CD14-positive monocyte (primary cell): Measurements from ENCODE around the gene ZFAND2B. TPM values are rescaled to one million over a fixed set of nuclear protein-coding genes. Genes with fewer than 3 reads are reported as not detected.
"Not testable (repeated sequence)": the region's sequence is repeated elsewhere in the genome, so short reads cannot be mapped to it uniquely, and the experiment has no call there.

Experiments used
- DNase-seq, 3 donors: peaks; one replicate each; pipeline ENCODE4 v3.0.0-alpha.2; 2011 to 2022
- H2AFZ ChIP-seq: 2 replicates; pipeline ENCODE4 v1.6.0; 2012; ENCODE audit warnings: mild to moderate bottlenecking, low read depth, low read length, inconsistent platforms; ENCODE audit not compliant: insufficient read depth, poor library complexity, severe bottlenecking
- H3K27ac ChIP-seq, 2 donors: 1 replicate in 1 of 2; 2 replicates in 1 of 2; pipeline ENCODE4 v1.5.1; 2012 to 2013; ENCODE audit warnings: low read length in 2 of 2, control low read depth in 1 of 2, inconsistent platforms in 1 of 2, low read depth in 1 of 2, mild to moderate bottlenecking in 1 of 2
- H3K27me3 ChIP-seq, 2 donors: one replicate each; pipeline versions ENCODE4 v1.6.0 to v1.6.1; 2011 to 2013; ENCODE audit warnings: low read length in 2 of 2; ENCODE audit not compliant: control insufficient read depth in 2 of 2, insufficient read depth in 2 of 2
- H3K36me3 ChIP-seq, 2 donors: replicated peaks in 1 of 2; 1 replicate in 1 of 2; 2 replicates in 1 of 2; pipeline versions ENCODE4 v1.5.1 to v1.6.1; 2012 to 2013; ENCODE audit warnings: low read length in 2 of 2, control low read depth in 1 of 2, inconsistent platforms in 1 of 2, mild to moderate bottlenecking in 1 of 2; ENCODE audit not compliant: insufficient read depth in 2 of 2, control insufficient read depth in 1 of 2
- H3K4me1 ChIP-seq, 2 donors: 1 replicate in 1 of 2; 2 replicates in 1 of 2; pipeline versions ENCODE4 v1.5.1 to v1.6.1; 2012 to 2013; ENCODE audit warnings: low read length in 2 of 2, control low read depth in 1 of 2, inconsistent platforms in 1 of 2, mild to moderate bottlenecking in 1 of 2, moderate library complexity in 1 of 2; ENCODE audit not compliant: insufficient read depth in 2 of 2, control insufficient read depth in 1 of 2
- H3K4me2 ChIP-seq: replicated peaks from 2 replicates; pipeline ENCODE3; 2012; ENCODE audit warnings: low read length, moderate library complexity, mild to moderate bottlenecking; ENCODE audit not compliant: poor library complexity, severe bottlenecking; ENCODE audit errors: extremely low read depth
- H3K4me3 ChIP-seq, 3 experiments: fragments of 200-600 bp in 1 of 3; sonication (generic) in 1 of 3; replicated peaks in 1 of 3; 1 replicate in 2 of 3; 2 replicates in 1 of 3; pipeline ENCODE4 v1.5.1; 2011 to 2013; ENCODE audit warnings: low read length in 3 of 3, mild to moderate bottlenecking in 3 of 3, control low read depth in 2 of 3, low read depth in 2 of 3, inconsistent platforms in 1 of 3, moderate library complexity in 1 of 3
- H3K79me2 ChIP-seq: 2 replicates; pipeline ENCODE4 v1.6.0; 2012; ENCODE audit warnings: mild to moderate bottlenecking, control low read depth, inconsistent platforms, low read length, moderate library complexity; ENCODE audit not compliant: insufficient read depth
- H3K9ac ChIP-seq: 2 replicates; pipeline ENCODE4 v1.6.0; 2017; ENCODE audit warnings: low read length, mild to moderate bottlenecking; ENCODE audit not compliant: insufficient read depth, poor library complexity, severe bottlenecking
- H3K9me3 ChIP-seq, 2 donors: replicated peaks in 1 of 2; 1 replicate in 1 of 2; 2 replicates in 1 of 2; pipeline versions ENCODE4 v1.5.1 to v1.6.1; 2012 to 2013; ENCODE audit warnings: low read length in 2 of 2, control low read depth in 1 of 2; ENCODE audit not compliant: control insufficient read depth in 1 of 2, insufficient read depth in 1 of 2
- H4K20me1 ChIP-seq: 2 replicates; pipeline ENCODE4 v1.6.0; 2012; ENCODE audit warnings: mild to moderate bottlenecking, low read length, control low read depth, moderate library complexity; ENCODE audit not compliant: insufficient read depth
- H3K27ac Mint-ChIP-seq, 7 donors: one replicate each; pipeline ENCODE4 v1.8.0; 2020; ENCODE audit warnings: mild to moderate bottlenecking in 7 of 7, mixed read lengths in 7 of 7, moderate library complexity in 6 of 7, inconsistent platforms in 2 of 7
- H3K27me3 Mint-ChIP-seq, 3 donors: one replicate each; pipeline ENCODE4 v1.8.0; 2021 to 2022; ENCODE audit warnings: low read depth in 3 of 3, mild to moderate bottlenecking in 3 of 3, mixed read lengths in 3 of 3, moderate library complexity in 3 of 3, inconsistent platforms in 1 of 3
- H3K36me3 Mint-ChIP-seq, 2 donors: one replicate each; pipeline ENCODE4 v1.8.0; 2020; ENCODE audit warnings: mixed read lengths in 2 of 2, inconsistent platforms in 1 of 2, mild to moderate bottlenecking in 1 of 2
- H3K4me1 Mint-ChIP-seq: one replicate; pipeline ENCODE4 v1.8.0; 2020; ENCODE audit warnings: mild to moderate bottlenecking, mixed read lengths
- H3K4me3 Mint-ChIP-seq, 2 donors: one replicate each; pipeline ENCODE4 v1.8.0; 2020; ENCODE audit warnings: mild to moderate bottlenecking in 2 of 2, mixed read lengths in 2 of 2, moderate library complexity in 1 of 2
- H3K9me3 Mint-ChIP-seq, 7 donors: one replicate each; pipeline ENCODE4 v1.8.0; 2020 to 2022; ENCODE audit warnings: mixed read lengths in 7 of 7, mild to moderate bottlenecking in 6 of 7, moderate library complexity in 6 of 7, inconsistent platforms in 2 of 7
- CTCF ChIP-seq: fragments of 200-600 bp; IDR thresholded peaks from one replicate; pipeline ENCODE4 v1.8.0; 2022; ENCODE audit warnings: antibody characterized with exemption, mild to moderate bottlenecking
- WGBS: methylation state at CpG from one replicate; pipeline ENCODE4 v1.1.5; 2013; ENCODE audit warnings: missing lambda C conversion rate; ENCODE audit not compliant: insufficient coverage; 5-methylcytosine and 5-hydroxymethylcytosine counted together
- intact Hi-C, 2 donors: fragments of 100-400 bp; cut with micrococcal nuclease; formaldehyde crosslinking; loops; one replicate each; pipeline versions ENCODE4 v1.15.0 to v1.15.1; 2023
- polyA plus RNA-seq, 3 donors: library from polyadenylated mRNA; depleted of rRNA in 1 of 3; unstranded in 2 of 3; stranded (reverse) in 1 of 3; fragments of 300-500 nt in 2 of 3; fragments of >200 nt in 1 of 3; fragmentation: Illumina TruSeq in 2 of 3; gene quantifications; 1 replicate in 2 of 3; 2 replicates in 1 of 3; pipeline ENCODE4 v1.2.3, GENCODE V29; 2012 to 2021

The ZFAND2B gene
- polyA plus RNA-seq, 3 donors = 45.7 to 98.9 (median 53.2) TPM

DNA sequence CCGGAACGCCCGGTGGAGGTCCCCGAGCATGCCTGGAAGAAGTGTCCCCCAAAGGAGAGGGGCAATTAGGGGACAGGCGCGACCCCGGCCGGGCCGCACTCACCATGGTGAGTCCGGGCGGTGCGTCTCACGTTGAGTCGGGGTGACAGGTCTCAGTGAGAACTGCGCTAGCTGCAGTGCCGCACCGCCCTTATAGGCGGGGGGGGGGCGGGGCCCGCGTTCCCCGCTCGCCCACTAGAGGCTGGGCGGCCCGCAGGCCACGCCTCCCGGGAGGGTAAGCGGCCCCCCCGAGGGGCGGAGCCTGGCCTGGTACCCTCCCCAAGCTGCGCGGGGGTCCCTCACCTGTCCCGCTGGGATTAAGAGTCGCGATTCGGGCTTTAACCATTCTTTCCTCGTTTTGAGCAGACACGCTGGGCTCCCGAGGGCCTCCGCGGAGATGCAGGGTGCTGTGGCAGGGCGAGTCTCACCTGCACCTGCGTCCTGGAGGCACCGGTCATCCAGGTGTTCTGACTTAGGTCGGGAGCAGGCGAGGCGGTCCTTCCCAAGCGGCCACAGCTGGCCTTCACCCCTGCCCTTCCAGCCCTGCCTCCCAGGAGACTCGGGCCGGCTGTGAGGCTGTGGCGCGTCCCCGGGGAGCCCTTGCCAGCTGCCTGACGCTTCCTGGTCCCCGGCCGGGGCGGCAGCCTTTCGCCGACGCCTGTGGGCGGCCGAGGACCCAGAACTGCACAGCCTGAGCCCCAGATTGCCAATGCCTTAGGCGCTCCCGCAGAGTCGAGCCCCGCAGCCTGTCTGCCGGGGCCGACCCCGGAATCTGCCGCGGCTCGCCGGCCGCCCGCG is 47.4 kb downstream of the ZFAND2B start, which contains the start of gene TUBA4A:
TUBA4A (minus strand) TSS at position 166 of the 837 bp plus-strand sequence; CDS start at position 106, 60 bp downstream.
- WGBS = under 1% methylated on average over 69 of the region's 76 CpGs
- DNase-seq = peak; percentile 81 to 87 (median 83)
- H2AFZ ChIP-seq = peak within 1 kb of the TSS; percentile 89
- TF ChIP-seq CTCF = no peak
- peaks cover 52% of the 10 kb centered on the region for H3K79me2 ChIP-seq
- peaks cover 47 to 59% of the 10 kb centered on the region in 2 donors for H3K4me1 ChIP-seq
- peaks cover 47% of the 10 kb centered on the region for H3K4me1 Mint-ChIP-seq
- H3K27ac ChIP-seq = peak within 1 kb of the TSS; percentile 80 to 90
- peaks cover 0 to 3% (median 2%) of the 10 kb centered on the region in 3 donors for H3K27me3 Mint-ChIP-seq
- peaks cover 18 to 25% of the 10 kb centered on the region in 2 donors for H3K36me3 Mint-ChIP-seq
- H3K4me3 Mint-ChIP-seq = peak within 1 kb of the TSS; percentile 90 to 96
- peak within 1 kb of the TSS; percentile 84 for H3K9ac ChIP-seq
- peaks cover 14 to 16% of the 10 kb centered on the region in 2 donors for H3K36me3 ChIP-seq
- H4K20me1 ChIP-seq = peaks cover 30% of the 10 kb centered on the region
- H3K9me3 ChIP-seq = no peaks in the 10 kb centered on the region
- H3K27me3 ChIP-seq = no peaks in the 10 kb centered on the region
- H3K27ac Mint-ChIP-seq = peak within 1 kb of the TSS; percentile 92 to 98 (median 95)
- no peaks in the 10 kb centered on the region for H3K9me3 Mint-ChIP-seq
- H3K4me3 ChIP-seq = peak within 1 kb of the TSS; percentile 88 to 96 (median 88)
- H3K4me2 ChIP-seq = peak within 1 kb of the TSS; percentile 95
- intact Hi-C loops = loop anchor here (1.0 to 5.0 kb wide), 4 partner anchors 25 to 77 kb away; partner anchors contain the start of genes ABCB6 (in 2 of the 2), DNAJB2 (in 2 of the 2), CNPPD1 (in 1 of the 2) and RETREG2 (in 1 of the 2)

DNA sequence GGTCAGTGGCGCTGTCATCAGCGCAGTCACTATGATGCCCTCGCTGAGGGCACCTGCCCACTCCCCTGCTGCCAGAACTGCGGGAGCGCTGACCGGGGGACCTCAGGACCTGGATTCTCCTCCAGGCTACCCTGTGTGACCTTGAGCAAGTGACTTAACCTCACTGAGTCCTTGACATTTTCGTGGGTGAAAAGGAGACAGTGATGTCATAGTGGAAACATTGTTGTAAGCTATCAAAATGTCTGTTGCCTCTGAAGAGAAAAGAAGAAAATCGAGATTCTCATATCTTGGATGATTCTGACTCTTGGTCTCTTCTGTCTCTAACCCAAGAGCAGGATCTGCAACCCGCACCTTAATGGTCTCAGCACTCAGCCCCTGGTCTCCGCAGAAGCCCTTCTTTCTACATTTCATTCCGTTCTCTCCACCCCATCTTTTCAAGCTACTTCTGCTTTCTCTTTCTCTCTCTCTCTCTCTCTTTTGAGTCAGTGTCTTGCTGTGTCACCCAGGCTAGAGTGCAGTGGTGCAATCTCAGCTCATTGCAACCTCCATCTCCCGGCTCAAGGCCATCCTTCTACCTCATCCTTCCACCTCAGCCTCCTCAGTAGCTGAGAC is 48.1 kb downstream of the ZFAND2B start:
- Mint-ChIP-seq H3K36me3 (peaks cover 17 to 19% of the 10 kb centered on the region in 2 donors), H3K27me3 (peaks cover 2 to 4% (median 4%) of the 10 kb centered on the region in 3 donors), H3K9me3 (no peaks in the 10 kb centered on the region), H3K27ac (peak overlapping the region; percentile 92 to 98 (median 95)), H3K4me1 (peaks cover 39% of the 10 kb centered on the region), H3K4me3 (peak overlapping the region; percentile 87 to 89)
- Histone ChIP-seq H3K4me2 (peak overlapping the region; percentile 95), H3K4me1 (peaks cover 40 to 51% of the 10 kb centered on the region in 2 donors), H3K9me3 (no peaks in the 10 kb centered on the region), H4K20me1 (peaks cover 30% of the 10 kb centered on the region), H3K36me3 (peaks cover 14% of the 10 kb centered on the region in 2 donors), H3K27ac (peak overlapping the region; percentile 80 to 90), H3K27me3 (no peaks in the 10 kb centered on the region), H3K79me2 (peaks cover 45% of the 10 kb centered on the region), H3K9ac (peak overlapping the region; percentile 84), H3K4me3 (peak overlapping the region; percentile 88 to 96 (median 88)), H2AFZ (peak overlapping the region; percentile 89)
- 0% methylated on average over 9 of the region's 12 CpGs for WGBS
- intact Hi-C loops = loop anchor here (1.0 to 5.0 kb wide), 4 partner anchors 24 to 77 kb away; partner anchors contain the start of genes ABCB6 (in 2 of the 2), DNAJB2 (in 2 of the 2), CNPPD1 (in 1 of the 2) and RETREG2 (in 1 of the 2)
- no peak for TF ChIP-seq CTCF
- DNase-seq = peak; percentile 68 to 84 (median 77)

- H3K27me3 ChIP-seq, H3K9me3 ChIP-seq, H4K20me1 ChIP-seq, H3K4me1 Mint-ChIP-seq, H2AFZ ChIP-seq, intact Hi-C loops, H3K79me2 ChIP-seq, H3K9me3 Mint-ChIP-seq, H3K4me3 ChIP-seq, H3K36me3 Mint-ChIP-seq, H3K4me2 ChIP-seq, H3K27ac ChIP-seq, H3K9ac ChIP-seq, H3K36me3 ChIP-seq, H3K4me3 Mint-ChIP-seq, DNase-seq, H3K27ac Mint-ChIP-seq: not testable (repeated sequence)
- peaks cover 3 to 13% (median 5%) of the 10 kb centered on the region in 3 donors for H3K27me3 Mint-ChIP-seq
- peaks cover 9 to 13% of the 10 kb centered on the region in 2 donors for H3K4me1 ChIP-seq
- 100% methylated on average over 1 of the region's 10 CpGs for WGBS
These were observed 52.4 kb downstream of the ZFAND2B start for GRCh38 chr2:219258942-219259341.
